NCI-H146 (cell line): ENCODE results near the gene IQGAP2.

ENCODE experiments used
- DNase-seq: peaks from one replicate; lab custom pipeline; 2025; lab: John Stamatoyannopoulos, UW

Gene IQGAP2

DNA sequence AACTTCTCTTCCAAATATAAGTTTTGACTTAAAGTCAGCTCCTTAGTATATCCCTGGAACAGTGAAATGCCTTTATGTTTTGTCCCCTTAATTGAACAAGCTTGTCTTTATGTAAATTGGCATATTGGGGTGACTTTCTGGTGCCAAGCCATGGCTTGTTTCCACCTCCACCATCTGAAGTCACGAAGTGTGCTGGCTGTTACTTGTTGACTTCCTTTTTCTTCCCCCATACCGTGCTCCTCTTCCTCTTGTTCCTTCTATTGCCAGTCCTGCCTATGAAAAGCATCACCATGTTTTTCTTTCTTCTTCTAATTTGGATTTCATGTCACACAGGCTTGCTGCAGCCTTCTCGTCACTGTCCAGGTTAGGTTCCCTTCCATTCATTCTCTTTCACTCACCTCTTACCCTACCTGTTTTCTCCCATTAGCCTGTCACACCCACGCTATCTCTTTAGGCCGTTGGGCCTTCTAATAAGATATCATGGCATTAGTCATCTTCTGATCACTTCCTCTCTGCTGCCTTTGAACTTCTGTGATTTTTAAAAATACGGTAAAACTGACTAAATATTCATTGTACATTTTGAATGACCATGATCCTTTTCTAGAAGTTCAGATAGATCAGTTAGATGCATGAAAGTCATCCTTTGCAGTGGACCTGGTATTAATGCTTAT, 48.1 kb downstream of the IQGAP2 start:
- DNase-seq = no peak

- DNase-seq = no peak
Observed at GRCh38 chr5:76455531-76456133, 52.5 kb downstream of the IQGAP2 start.

GRCh38 chr5:76456258-76456657, 53.2 kb downstream of the IQGAP2 start:
- no peak for DNase-seq

DNA sequence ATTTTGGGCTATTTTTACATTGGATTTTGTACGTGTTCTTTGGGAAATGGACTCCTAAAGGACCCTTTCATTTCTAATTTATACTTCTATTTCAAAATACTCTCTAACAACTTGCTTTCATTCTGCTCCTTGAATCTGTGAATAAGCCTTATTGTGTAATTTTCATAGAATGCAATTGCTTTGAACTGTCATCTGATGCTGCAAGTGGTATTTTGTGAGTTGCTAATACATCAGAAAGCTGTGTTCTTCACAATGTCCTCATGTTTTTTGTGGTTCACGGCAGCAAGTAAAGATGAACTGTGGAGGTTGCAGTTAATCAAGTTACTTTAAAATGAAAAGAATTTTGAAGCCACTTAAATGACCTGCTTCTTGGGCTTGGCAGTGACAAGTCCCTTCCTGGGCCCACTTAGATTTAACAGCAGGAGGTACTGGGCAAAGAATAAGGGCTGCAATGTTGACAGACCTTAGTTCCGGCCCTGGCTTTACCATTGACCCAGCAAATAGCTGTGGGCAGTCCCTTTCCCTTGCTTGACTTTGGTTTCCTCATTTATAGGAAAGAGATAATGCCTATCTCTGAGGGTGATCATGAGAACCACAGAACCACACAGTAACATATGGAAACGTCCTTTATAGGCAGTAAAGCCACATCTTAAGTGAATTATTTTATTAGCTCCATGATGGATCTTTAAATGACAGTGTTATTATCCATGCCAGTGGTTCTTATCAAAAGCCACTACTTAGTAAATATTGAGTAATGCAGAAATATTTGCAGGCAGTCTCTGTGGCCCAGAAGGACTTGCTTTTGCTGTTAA, 54.8 kb downstream of the IQGAP2 start:
- no peak for DNase-seq

- no peak for DNase-seq
Observed at GRCh38 chr5:76458486-76458830, 55.4 kb downstream of the IQGAP2 start.

DNA sequence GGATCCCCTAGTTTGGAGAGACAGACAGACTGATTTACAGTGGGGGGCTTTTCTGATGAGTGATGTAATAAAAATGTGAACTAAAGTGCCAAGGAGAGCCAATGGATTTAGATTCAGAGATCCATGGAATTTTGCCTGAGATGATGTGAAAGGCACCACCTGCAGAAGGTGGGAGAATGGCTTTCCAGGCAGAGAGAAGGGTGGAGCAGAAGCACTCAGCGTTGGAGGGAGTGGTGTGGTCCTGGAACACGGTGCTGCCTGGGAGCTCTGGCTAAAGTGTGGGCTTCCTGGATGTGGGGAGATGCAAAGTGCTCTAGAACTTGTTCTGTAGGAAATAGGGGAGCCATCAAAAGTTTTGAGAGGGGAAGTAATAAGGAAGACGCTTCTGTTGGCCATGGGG, 57.0 kb downstream of the IQGAP2 start:
- no peak for DNase-seq

DNA sequence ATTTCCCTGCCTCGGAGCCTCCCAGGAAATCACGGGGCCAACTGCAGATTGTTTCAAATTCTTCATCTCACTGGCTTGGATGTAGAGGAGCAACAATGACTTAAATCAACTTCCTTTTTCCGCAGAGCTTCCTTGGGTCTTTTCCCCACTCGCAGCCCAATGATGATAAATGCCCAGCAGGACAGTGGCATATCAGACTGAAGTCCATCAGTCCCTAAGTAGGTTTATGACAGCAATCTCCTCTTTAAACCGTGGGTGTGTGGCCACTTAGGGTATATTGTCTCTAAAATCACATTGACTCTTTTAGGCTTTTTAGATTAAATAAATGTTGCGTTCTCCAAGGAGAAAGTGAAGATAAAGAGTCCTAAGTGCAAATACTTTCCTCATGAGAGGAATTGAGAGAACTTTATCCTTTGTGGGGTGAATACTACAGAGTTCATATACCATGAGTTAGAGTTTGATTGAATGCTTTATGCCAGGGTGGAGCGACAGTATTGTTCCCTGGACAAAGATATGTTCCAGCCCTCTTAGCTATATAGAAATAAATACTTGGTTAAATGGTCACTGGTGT, 59.1 kb downstream of the IQGAP2 start:
- no peak for DNase-seq

DNA sequence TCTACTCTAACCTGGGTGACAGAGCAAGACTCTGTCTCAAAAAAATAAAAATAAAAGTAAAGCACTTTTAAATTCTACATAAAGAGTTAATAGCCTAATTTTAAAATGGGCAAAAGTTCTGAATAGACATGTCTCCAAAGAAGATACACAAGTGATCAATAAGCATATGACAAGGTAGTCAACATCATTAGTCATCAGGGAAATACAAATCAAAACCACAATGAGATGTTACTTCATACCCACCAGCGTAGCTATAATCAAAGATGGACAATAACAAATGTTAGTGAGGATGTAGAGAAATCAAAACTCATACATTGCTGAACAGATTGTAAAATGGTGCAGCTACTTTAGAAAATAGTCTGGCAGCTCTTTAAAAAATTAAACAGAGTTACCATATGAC, 64.1 kb downstream of the IQGAP2 start:
- no peak for DNase-seq

DNA sequence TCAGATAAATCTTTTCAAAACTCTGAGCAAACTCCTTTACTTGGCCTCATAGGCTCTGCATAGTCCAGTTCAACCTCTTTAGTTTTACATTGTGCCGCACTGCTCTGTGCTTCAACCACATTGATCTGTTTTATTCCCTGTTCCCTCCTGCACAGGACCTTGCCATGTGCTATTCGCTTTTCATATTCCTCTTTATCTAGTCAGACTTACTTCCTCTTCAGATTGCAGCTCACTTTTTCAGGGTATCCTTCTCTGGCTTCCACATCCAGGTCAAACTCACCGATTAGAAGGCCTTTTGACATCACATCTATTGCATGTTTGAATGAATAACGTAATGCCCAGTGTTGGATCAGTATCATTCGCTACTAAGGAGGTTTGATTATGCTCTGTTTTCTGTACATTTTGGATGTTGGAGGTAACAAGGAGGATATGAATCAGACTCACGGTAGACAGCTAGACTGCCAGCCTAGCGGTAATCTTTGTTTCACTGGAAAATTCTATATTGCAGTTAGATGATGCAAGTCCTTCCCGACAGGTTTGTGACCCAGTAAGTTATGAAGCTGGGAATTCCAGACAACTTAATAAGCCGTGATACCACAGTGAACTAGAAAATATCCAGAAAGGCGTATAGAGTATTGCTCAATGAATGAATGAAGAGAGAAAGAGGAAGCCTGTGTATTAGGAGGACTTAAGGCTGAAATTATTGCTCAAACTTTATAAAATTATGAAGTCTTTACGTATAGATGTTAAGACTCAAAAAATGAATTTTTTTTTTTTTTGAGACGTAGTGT, 65.7 kb downstream of the IQGAP2 start:
- DNase-seq = no peak

- DNase-seq = no peak
Observed at GRCh38 chr5:76469656-76470290, 66.7 kb downstream of the IQGAP2 start.

DNA sequence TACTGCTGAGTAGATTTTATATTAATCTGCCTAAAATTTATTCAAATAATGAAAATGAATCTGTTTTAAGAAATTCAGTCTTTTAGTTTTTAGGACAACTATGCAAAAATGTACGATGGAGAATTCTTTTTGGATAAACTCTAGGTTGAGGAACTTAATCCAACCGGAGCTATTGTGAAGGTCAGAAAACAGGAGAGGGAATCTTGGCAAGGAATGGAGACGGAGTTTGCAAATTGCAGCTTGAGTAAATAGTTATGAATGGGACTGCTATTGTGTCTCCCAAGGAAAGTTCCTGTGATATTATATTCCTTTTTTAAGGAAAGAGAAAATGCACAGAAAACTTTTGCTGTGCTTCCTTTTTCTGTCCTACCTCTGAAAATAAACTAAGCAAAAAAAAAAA, 67.9 kb downstream of the IQGAP2 start:
- no peak for DNase-seq

DNA sequence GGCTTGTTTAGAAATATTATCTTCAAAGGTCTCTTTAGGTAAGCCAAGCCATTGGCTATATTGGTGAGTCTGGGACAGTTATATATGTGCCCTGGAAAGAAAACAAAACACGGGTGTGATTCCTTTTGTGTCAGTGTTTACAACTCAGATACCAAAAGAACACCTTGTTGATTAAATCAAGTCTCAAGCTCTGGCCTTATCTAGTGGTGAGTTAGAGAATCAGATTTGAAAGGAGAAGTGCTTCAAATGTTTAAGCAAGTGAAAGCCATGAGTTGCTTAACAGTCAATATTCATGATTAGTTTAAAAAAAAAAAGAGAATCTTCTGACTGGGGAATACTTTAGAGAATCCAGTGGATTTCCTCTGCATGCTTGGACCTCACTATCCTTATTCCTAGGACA, 68.3 kb downstream of the IQGAP2 start:
- DNase-seq = no peak

DNA sequence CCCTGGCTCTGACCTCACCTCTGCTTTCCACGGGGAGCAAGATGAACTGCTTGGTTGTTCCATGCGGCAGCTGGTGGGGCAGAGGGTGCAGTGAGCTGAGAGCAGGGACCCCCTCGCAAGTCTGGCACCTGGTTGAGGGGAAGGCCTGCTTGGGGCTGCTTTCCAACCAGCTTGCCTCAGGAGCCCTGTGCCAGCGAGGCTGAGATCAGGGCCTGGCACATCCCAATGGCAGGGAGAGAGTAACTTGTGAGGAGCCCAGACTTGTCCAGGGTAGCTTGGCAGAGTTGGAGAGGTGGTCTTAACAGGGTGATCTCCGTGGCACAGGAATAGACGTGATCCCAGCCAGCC, 68.9 kb downstream of the IQGAP2 start:
- no peak for DNase-seq

DNA sequence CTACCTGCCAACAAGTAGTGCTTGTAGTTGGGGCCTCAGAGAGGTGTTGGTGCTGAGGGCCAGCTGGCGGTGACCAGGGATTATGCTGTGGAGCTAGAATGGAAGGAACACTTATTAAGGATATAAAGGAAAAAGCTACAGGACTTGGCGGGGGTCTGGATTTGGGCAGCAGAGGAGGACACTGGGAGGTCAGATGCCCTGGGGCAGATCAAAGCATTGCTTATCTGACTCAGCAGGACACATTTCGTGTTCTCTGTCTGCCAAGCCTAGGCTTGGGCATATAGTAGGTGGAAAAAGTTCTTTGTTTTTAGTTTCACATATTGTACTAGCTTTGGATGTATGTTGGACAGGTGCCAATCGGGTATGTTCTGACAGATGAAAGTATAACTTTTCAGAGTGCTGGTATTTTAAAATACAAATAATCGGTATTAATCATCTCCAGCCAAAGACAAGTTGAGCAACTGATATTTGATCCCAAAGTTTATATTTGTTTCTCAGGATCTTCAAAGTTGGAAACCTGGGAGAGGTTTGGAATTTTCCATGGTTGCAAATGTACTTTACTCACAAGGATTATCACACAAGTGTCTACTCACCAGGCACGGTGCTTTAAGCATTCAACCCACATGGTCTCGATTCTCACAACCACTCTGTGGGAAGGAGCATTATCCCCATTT, 69.4 kb downstream of the IQGAP2 start:
- DNase-seq = no peak

DNA sequence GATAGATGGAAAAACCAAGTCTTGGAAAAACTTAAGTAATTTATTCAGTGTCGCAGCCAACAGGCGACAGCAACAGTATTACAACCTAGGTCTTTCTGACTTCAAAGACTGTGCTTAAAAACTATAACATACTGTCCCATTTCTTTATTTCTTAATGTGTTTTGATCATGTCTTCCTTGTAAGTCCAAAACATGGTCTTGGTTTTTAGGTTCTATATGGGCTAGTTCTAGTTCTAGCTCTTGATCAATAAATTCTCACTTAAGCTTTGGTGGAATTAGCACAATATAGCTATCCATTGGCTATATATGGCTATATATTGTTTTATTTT, 69.9 kb downstream of the IQGAP2 start:
- no peak for DNase-seq

GRCh38 chr5:76473661-76474060, 70.6 kb downstream of the IQGAP2 start:
- DNase-seq = no peak

- DNase-seq = no peak
Observed at GRCh38 chr5:76474377-76474776, 71.3 kb downstream of the IQGAP2 start.

DNA sequence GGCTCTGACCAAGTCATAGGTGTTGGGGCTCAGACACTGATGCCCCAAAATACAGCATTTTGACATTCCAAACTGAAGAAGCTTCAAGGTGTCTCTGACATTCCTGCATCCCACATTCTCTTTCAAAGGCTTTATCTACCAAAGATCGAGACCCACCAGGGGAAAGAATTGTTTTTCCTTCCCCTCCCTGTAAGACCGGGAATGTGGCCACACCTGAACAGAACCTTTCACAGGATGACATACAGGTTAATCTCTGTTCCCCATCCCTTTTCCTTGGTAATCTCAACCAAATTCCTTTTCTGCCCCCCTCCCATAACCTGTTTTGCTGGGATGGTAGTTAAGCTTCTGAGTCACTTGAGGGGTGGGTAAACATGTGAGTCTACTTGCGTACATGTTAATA, 72.3 kb downstream of the IQGAP2 start:
- no peak for DNase-seq

- DNase-seq = no peak
Observed at GRCh38 chr5:76475936-76476335, 72.9 kb downstream of the IQGAP2 start.

- DNase-seq = no peak
Observed at GRCh38 chr5:76476474-76477038, 73.5 kb downstream of the IQGAP2 start.

DNA sequence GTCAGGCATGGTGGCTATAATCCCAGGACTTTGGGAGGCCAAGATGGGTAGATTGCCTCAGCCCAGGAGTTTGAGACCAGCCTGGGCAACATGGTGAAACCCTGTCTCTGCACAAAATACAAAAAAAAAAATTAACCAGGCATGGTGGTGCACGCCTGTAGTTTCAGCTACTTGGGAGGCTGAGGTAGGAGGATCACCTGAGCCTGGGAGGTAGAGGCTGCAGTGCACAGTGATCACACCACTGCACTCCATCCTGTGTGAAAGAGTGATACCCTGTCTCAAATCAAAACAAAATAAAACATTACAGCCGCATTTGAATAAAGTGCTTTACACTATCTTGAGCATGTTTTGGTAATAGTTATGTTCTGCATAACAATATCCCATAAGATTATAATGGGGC, 74.0 kb downstream of the IQGAP2 start:
- no peak for DNase-seq
